ENCODE measurements around the gene TTC3. TPM values are rescaled to one million over a fixed set of nuclear protein-coding genes. Genes with fewer than 3 reads are reported as not detected.
"Not testable (repeated sequence)": the region's sequence is repeated elsewhere in the genome, so short reads cannot be mapped to it uniquely, and the experiment has no call there.

Gene TTC3
- total and polyA plus RNA-seq, 8 donors = 103 to 214 (median 191) TPM

- Histone ChIP-seq H3K27ac (no peak overlapping the region), H3K9me3 (no peaks in the 10 kb centered on the region), H3K27me3 (no peaks in the 10 kb centered on the region), H3K36me3 (peaks cover 7 to 85% of the 10 kb centered on the region in 2 donors), H3K4me1 (no peaks in the 10 kb centered on the region), H3K4me3 (no peak overlapping the region)
- intact Hi-C loops (cut with DNase I) = no loop called here
- DNase-seq (no peak), ATAC-seq (no peak)
- no peak for TF ChIP-seq CTCF (IDR thresholded peaks at IDR 0.05)
These were observed 63.2 kb downstream of the TTC3 start for GRCh38 chr21:37136261-37136660.

- Histone ChIP-seq H3K9me3 (no peaks in the 10 kb centered on the region), H3K36me3 (peaks cover 7 to 85% of the 10 kb centered on the region in 2 donors), H3K4me1 (no peaks in the 10 kb centered on the region), H3K27me3 (no peaks in the 10 kb centered on the region), H3K4me3 (no peak overlapping the region), H3K27ac (no peak overlapping the region)
- intact Hi-C loops (cut with DNase I) = no loop called here
- TF ChIP-seq CTCF (IDR thresholded peaks at IDR 0.05) = no peak
- DNase-seq = no peak
- no peak for ATAC-seq
These were observed 63.7 kb downstream of the TTC3 start for GRCh38 chr21:37136744-37137143.

GRCh38 chr21:37139154-37139553, 66.1 kb downstream of the TTC3 start:
- no peak for DNase-seq
- H3K27me3 ChIP-seq = no peaks in the 10 kb centered on the region
- no peaks in the 10 kb centered on the region for H3K4me1 ChIP-seq
- ATAC-seq = no peak
- H3K36me3 ChIP-seq = peaks cover 4 to 63% of the 10 kb centered on the region in 2 donors
- TF ChIP-seq CTCF (IDR thresholded peaks at IDR 0.05) = no peak
- intact Hi-C loops (cut with DNase I) = no loop called here
- no peaks in the 10 kb centered on the region for H3K9me3 ChIP-seq
- no peak overlapping the region for H3K4me3 ChIP-seq
- H3K27ac ChIP-seq = no peak overlapping the region

- Histone ChIP-seq H3K4me1 (no peaks in the 10 kb centered on the region), H3K27me3 (no peaks in the 10 kb centered on the region), H3K4me3 (no peak overlapping the region), H3K9me3 (no peaks in the 10 kb centered on the region), H3K36me3 (peaks cover 4 to 62% of the 10 kb centered on the region in 2 donors), H3K27ac (peak overlapping the region in 1 of 2 donors; percentile 27)
- intact Hi-C loops (cut with DNase I) = no loop called here
- DNase-seq (peak in 2 of 4 donors; percentile 35 to 39), ATAC-seq (peak; percentile 75)
- TF ChIP-seq CTCF (IDR thresholded peaks at IDR 0.05) = no peak
These were observed 66.8 kb downstream of the TTC3 start for GRCh38 chr21:37139902-37140301.

GRCh38 chr21:37143392-37143791, 70.3 kb downstream of the TTC3 start:
- ATAC-seq; H3K27ac ChIP-seq; H3K4me1 ChIP-seq; intact Hi-C loops (cut with DNase I); H3K27me3 ChIP-seq; DNase-seq; H3K4me3 ChIP-seq; H3K9me3 ChIP-seq: not testable (repeated sequence)
- peaks cover 0 to 61% of the 10 kb centered on the region in 2 donors for H3K36me3 ChIP-seq

GRCh38 chr21:37145635-37146111, 72.6 kb downstream of the TTC3 start:
- ATAC-seq = no peak
- H3K4me3 ChIP-seq = no peak overlapping the region
- no peak overlapping the region for H3K27ac ChIP-seq
- no peaks in the 10 kb centered on the region for H3K27me3 ChIP-seq
- DNase-seq = no peak
- H3K36me3 ChIP-seq = peaks cover 0 to 67% of the 10 kb centered on the region in 2 donors
- H3K9me3 ChIP-seq = no peaks in the 10 kb centered on the region
- intact Hi-C loops (cut with DNase I) = no loop called here
- no peak for TF ChIP-seq CTCF (IDR thresholded peaks at IDR 0.05)
- no peaks in the 10 kb centered on the region for H3K4me1 ChIP-seq
